HG02571 (cell line): ENCODE data around the gene CACNA2D1.

Source experiments
- ATAC-seq: cut with Tn5 transposase; IDR thresholded peaks from one replicate; pipeline ENCODE4 v1.9.1; 2021; ENCODE audit warnings: mild to moderate bottlenecking, moderate library complexity; ENCODE audit not compliant: unreplicated experiment

Gene CACNA2D1

GRCh38 chr7:82289152-82289535 lies 154.4 kb downstream of the CACNA2D1 start:
- no peak for ATAC-seq

GRCh38 chr7:82286798-82287140 lies 156.8 kb downstream of the CACNA2D1 start:
- no peak for ATAC-seq

GRCh38 chr7:82286096-82286797 lies 157.3 kb downstream of the CACNA2D1 start:
- no peak for ATAC-seq

- no peak for ATAC-seq
Observed at GRCh38 chr7:82284936-82285519, 158.5 kb downstream of the CACNA2D1 start.

- no peak for ATAC-seq
Observed at GRCh38 chr7:82275342-82275741, 168.2 kb downstream of the CACNA2D1 start.

- no peak for ATAC-seq
Observed at GRCh38 chr7:82274681-82275080, 168.9 kb downstream of the CACNA2D1 start.

GRCh38 chr7:82273886-82274285 lies 169.7 kb downstream of the CACNA2D1 start:
- ATAC-seq: no peak

- no peak for ATAC-seq
Observed at GRCh38 chr7:82270870-82271269, 172.7 kb downstream of the CACNA2D1 start.

GRCh38 chr7:82268632-82269031 lies 174.9 kb downstream of the CACNA2D1 start:
- ATAC-seq: no peak

GRCh38 chr7:82266081-82266480 lies 177.5 kb downstream of the CACNA2D1 start:
- ATAC-seq: no peak

GRCh38 chr7:82264783-82265305 lies 178.7 kb downstream of the CACNA2D1 start:
- no peak for ATAC-seq

- ATAC-seq: no peak
Observed at GRCh38 chr7:82263920-82264782, 179.4 kb downstream of the CACNA2D1 start.

GRCh38 chr7:82258181-82258580 lies 185.4 kb downstream of the CACNA2D1 start:
- ATAC-seq: no peak

GRCh38 chr7:82257118-82257695 lies 186.4 kb downstream of the CACNA2D1 start:
- no peak for ATAC-seq

GRCh38 chr7:82255706-82256105 lies 187.9 kb downstream of the CACNA2D1 start:
- ATAC-seq: no peak

- ATAC-seq: no peak
Observed at GRCh38 chr7:82250598-82250997, 193.0 kb downstream of the CACNA2D1 start.

GRCh38 chr7:82249979-82250378 lies 193.6 kb downstream of the CACNA2D1 start:
- ATAC-seq: no peak

GRCh38 chr7:82247814-82248433 lies 195.7 kb downstream of the CACNA2D1 start:
- no peak for ATAC-seq

GRCh38 chr7:82244947-82245517 lies 198.5 kb downstream of the CACNA2D1 start:
- ATAC-seq: no peak

- ATAC-seq: no peak
Observed at GRCh38 chr7:82241356-82241755, 202.2 kb downstream of the CACNA2D1 start.

GRCh38 chr7:82235713-82236112 lies 207.9 kb downstream of the CACNA2D1 start:
- no peak for ATAC-seq
